GM19463 (cell line): Measurements from ENCODE around the gene SMURF1.

Experiments used
- ATAC-seq: cut with Tn5 transposase; IDR thresholded peaks from one replicate; pipeline ENCODE4 v1.9.1; 2021; ENCODE audit warnings: mild to moderate bottlenecking, moderate library complexity; ENCODE audit not compliant: unreplicated experiment

The SMURF1 gene

GRCh38 chr7:99030457-99030856 is 113.5 kb downstream of the SMURF1 start:
- ATAC-seq: no peak

GRCh38 chr7:99029466-99030435 is 114.2 kb downstream of the SMURF1 start:
- no peak for ATAC-seq

DNA sequence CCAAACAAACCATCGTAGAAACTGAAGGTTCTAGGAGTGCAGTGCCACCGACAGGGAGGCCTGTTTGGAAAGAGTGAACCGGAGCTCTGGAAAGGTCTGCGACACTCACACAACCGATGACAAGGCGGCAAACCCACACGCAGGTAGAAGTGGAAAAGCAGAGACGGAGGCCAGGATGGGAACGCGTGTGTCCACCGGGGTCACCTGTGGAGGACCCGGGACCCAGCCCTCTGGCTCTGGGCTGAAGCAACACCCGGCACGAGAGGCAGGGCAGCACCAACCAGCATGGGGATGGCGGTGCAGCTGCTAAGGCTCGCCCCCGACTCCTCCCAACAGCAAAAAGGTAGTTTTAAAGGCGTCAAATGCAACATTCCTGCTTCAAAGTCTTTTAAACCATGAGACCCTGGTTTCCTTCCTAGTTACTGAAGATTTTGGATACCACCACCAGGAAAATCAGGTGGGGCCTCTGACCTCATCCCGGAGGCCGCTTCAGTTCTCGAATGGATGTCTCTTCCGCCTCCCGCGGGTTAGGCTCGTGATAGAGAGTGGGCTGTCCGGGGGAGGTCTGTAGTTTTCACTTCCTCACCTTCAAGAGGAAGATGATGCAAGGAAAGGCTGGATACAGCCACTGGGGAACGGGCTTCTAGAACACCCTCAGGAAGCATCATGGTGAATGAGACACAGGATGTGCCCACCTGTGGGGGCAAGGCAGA is 115.5 kb downstream of the SMURF1 start:
- ATAC-seq: no peak

DNA sequence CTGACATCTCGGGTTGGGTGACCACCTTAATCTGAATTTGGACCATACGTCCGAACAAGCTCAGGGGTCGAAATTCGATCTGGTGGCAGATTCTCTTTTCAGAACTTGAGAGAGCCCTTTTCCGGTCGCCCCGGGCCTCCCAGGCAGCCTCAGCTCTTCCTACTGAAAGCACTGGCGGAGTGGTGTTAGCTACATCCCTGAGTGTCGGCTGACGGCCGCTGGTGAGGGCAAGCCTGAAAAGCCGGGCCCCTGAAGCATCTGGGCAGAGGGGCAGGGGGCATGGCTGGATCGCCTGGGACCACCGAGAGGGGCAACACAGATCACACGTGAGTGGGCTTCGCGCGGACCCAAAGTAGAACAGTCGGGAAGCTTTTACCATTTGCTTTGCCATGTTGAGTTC is 116.1 kb downstream of the SMURF1 start:
- ATAC-seq: no peak

- ATAC-seq: no peak
Observed at GRCh38 chr7:99027241-99027640, 116.7 kb downstream of the SMURF1 start.

DNA sequence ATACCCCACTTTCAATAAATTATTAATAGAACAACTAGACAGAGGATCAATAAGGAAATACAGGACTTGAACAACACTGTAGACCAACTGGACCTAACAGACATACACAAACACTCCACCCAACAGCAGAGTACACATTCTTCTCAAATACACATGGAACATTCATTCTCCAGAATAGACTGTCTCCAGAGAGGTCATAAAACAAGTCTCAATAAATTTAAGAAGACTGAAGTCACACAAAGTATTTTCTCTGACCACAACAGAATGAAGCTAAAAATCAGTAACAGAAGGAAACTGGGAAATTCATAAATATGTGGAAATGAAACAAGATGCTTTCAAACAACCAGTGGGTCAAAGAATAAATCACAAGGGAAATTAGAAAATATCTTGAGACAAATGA is 119.8 kb downstream of the SMURF1 start:
- no peak for ATAC-seq

DNA sequence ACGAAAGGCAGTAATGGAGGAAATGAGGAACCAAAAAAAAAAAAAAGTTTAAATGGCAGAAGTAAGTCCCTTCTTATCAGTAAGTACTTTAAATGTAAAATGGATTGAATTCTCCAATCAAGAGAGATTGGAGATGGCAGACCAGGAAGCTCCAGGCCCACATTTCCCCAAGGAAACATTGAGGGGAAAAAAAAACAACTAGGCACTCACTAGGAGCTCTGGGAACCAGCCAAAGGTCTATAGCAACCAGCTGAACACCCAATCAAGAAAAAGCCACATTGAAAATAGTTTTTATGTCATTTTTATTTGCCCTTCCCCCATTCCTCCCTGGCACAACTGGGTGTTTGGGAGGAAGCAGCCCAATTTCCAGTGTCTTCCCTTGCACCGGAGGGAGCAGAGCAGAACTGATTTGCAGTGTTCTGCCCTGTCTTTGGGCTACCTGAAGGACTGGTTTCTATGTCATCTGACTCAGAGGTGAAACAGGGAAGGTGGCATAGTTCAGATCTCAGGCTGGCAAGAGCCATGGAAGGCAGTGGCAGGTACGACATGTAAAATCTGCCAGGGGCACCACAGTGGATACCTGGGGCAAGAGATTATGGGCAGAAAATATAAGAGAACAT is 121.9 kb downstream of the SMURF1 start:
- no peak for ATAC-seq

GRCh38 chr7:99020413-99020715 is 123.5 kb downstream of the SMURF1 start:
- no peak for ATAC-seq

GRCh38 chr7:99019523-99020412 is 124.1 kb downstream of the SMURF1 start:
- ATAC-seq: no peak

GRCh38 chr7:99016196-99016595 is 127.7 kb downstream of the SMURF1 start:
- no peak for ATAC-seq

DNA sequence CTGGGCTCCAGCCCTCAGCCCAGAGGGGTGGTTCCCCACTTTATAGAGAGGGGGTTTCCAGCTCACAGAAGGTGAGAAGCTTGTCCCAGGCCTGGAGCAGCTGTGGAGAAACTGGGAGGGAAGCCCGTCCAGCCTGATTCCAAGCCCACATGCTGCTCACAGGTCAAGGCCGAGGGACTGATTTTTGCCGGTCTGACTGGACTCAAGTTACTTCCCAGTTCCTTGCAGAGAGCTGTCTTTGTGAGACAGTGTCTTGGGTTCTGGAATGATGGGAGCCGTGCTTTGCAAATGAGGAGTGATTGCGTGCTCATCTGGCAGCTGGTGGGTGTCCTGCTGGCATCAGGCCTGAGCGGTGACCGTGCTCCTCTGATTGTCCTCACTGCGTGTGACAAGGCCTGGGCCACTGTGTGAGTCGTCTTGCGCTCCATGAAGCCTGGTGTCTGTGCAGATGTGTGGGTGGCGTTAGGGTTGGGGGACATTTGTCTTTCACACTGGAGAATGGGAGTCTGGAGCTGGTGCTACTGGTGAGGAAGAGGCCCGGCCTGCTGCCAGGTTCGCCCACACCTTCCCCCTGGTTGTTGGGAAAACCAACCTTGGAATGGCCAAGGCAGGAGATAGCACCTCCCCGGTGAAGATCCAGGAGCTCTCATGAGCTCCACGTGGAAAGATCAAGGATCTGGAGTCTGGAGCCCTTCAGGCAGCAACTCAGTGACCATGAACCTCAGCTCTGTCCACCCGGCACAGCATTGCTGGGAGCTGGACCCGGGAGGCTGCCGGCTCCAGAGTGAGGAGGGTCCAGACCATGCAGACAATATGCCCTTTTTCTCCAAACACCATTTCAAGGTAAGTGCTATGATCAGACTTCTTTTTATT is 129.6 kb downstream of the SMURF1 start:
- ATAC-seq: no peak

DNA sequence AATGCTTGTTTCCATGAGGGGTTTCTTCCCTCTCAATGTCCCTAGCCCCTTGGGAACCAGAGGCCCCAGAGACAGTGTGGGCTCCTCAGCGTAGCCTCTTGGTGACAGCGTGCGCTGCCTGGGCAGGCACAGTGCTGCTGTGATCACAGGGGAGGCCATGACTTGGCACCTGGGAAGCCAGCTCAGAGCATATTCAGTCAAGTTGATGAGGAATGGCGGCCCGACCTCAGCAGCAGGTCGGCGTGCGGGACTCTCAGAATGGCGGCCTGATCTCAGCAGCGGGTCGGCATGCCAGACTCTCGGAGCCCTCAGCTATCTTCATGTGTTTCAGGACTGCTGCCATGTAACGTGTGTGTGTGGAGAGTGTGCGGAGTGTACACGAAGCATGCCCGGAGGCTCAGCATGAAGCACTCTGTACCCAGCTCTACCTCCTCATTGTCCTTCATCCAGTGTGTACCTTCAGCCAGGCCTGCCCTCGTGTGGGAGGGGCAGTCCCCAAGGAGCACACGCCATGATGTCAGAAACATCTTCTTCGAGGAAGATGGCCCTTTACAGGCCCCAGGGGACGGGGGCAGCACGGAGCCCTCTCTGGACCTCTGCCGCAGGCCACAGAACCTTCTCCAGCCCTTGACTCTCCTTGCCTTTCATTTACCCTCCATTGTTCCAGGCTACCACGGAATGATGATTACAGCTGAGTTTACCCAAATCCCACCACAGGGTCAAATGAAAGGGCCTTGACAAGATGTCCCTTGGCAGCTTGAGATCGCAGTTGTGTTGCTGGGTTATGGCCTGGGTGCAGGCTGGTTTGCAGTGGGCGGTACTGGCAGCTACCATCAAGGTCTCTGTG is 130.4 kb downstream of the SMURF1 start:
- no peak for ATAC-seq

DNA sequence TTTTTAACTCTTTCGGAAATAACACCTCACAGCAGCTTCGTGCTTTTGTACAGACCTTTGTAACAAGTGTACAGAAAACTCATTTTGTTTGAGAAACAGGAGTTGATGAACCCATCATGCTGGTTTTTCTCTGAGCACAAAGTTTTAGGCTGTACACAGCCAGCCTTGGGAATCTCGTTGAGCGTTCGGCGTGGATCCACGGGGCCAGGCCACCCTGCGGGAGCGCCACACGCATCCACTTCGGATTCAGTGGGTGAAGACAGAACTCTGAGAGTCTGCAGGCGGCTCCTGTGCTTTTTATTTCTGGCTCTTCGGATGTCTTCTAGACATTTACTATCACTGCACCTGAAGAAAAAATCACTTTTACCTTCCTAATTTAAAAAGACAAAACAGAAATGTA is 131.2 kb downstream of the SMURF1 start:
- ATAC-seq: no peak

DNA sequence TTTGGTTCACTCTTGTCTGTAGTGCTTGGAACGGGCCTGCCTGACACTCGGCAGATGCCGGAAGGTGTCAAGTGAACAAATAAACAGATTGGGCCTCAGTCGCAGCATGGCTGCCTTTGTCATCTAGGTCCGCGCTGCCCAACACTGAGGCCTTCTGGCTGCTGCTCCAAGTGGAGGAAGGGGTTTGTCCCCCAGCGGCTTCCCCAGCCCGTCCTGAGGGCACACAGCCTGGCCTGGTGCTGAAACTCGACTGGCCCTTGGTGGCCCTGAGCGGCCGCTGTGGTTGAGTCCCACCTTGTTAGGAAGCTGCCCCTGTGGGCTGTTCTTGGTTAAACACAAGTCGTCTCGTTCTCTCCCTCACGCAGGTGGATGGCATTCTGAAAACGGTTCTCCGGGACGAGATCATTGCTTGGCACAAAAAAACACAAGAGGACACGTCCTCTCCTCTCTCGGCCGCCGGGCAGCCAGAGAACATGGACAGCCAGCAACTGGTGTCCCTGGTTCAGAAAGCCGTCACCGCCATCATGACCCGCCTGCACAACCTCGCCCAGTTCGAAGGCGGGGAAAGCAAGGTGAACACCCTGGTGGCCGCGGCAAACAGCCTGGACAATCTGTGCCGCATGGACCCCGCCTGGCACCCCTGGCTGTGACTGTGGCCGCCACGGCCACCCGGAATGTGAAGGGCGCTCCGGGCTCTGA is 132.1 kb downstream of the SMURF1 start:
- ATAC-seq: no peak

DNA sequence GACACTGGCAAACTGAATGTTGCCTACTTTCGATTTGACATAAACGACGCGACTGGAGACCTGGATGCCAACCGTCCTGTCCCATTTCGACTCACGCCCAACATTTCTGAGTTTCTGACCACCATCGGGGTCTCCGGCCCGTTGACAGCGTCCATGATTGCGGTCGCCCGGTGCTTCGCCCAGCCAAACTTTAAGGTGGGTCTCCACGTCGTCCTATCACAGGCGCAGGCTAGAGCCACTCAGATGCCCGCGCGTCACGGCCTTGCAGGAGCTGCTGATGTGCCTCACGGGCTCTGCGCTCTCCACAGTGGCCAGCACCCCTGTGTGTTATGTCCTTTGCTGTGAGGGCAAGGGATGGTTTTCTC is 132.6 kb downstream of the SMURF1 start:
- no peak for ATAC-seq

- ATAC-seq: no peak
Observed at GRCh38 chr7:99010281-99010680, 133.6 kb downstream of the SMURF1 start.

GRCh38 chr7:99008921-99009530 is 134.9 kb downstream of the SMURF1 start:
- no peak for ATAC-seq

DNA sequence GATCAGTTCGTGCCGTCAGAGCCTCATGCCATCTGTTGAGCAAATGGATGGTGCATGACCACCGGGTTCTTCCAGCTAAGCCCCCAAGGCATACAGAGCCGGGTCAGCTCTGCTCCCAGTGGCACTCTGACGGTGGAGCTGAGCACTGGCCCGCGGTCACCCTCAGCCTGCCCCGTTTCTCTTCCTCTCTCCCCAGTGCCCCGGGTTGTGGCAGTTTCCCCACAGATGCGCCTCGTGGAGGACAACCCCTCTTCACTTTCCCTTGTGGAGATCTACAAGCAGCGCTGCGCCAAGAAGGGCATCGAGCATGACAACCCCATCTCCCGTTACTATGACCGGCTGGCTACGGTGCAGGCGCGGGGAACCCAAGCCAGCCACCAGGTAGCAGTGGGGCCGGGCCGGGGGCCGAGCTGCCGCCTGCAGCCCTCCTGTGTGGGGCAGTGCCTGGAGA is 135.7 kb downstream of the SMURF1 start:
- ATAC-seq: no peak
